ENCODE results near the gene BCAS4.

The BCAS4 gene

GRCh38 chr20:50844430-50845100 is 49.7 kb downstream of the BCAS4 start:
- Mint-ChIP-seq H3K4me3 (no peak overlapping the region), H3K36me3 (no peaks in the 10 kb centered on the region), H3K27ac (peak overlapping the region; percentile 78), H3K27me3 (no peaks in the 10 kb centered on the region), H3K4me1 (ENCODE audit: low read depth) (peaks cover 15% of the 10 kb centered on the region), H3K9me3 (ENCODE audit: low read depth) (no peaks in the 10 kb centered on the region)

- Mint-ChIP-seq H3K9me3 (ENCODE audit: low read depth) (no peaks in the 10 kb centered on the region), H3K4me3 (no peak overlapping the region), H3K36me3 (no peaks in the 10 kb centered on the region), H3K27me3 (no peaks in the 10 kb centered on the region), H3K4me1 (ENCODE audit: low read depth) (peaks cover 23% of the 10 kb centered on the region), H3K27ac (no peak overlapping the region)
Measured at GRCh38 chr20:50845566-50846215, 50.8 kb downstream of the BCAS4 start.

GRCh38 chr20:50848341-50848808 is 53.5 kb downstream of the BCAS4 start:
- H3K4me3 Mint-ChIP-seq: no peak overlapping the region
- no peaks in the 10 kb centered on the region for H3K36me3 Mint-ChIP-seq

GRCh38 chr20:50848846-50849673 is 54.2 kb downstream of the BCAS4 start:
- no peaks in the 10 kb centered on the region for H3K27me3 Mint-ChIP-seq
- H3K36me3 Mint-ChIP-seq: no peaks in the 10 kb centered on the region
- no peaks in the 10 kb centered on the region for H3K9me3 Mint-ChIP-seq (ENCODE audit: low read depth)
- H3K4me3 Mint-ChIP-seq: no peak overlapping the region
- peaks cover 31% of the 10 kb centered on the region for H3K4me1 Mint-ChIP-seq (ENCODE audit: low read depth)
- peak overlapping the region; percentile 66 for H3K27ac Mint-ChIP-seq

More at GRCh38 chr20:50848341-50848808, 53.5 kb downstream of the BCAS4 start:
- H3K4me1 Mint-ChIP-seq (ENCODE audit: low read depth): peaks cover 33% of the 10 kb centered on the region
- peak overlapping the region; percentile 69 for H3K27ac Mint-ChIP-seq
- H3K9me3 Mint-ChIP-seq (ENCODE audit: low read depth): no peaks in the 10 kb centered on the region
- no peaks in the 10 kb centered on the region for H3K27me3 Mint-ChIP-seq

- Mint-ChIP-seq H3K27ac (peak overlapping the region; percentile 75), H3K4me3 (no peak overlapping the region)
Measured at GRCh38 chr20:50850721-50851286, 55.9 kb downstream of the BCAS4 start.

GRCh38 chr20:50852085-50852484 is 57.2 kb downstream of the BCAS4 start:
- no peaks in the 10 kb centered on the region for H3K9me3 Mint-ChIP-seq (ENCODE audit: low read depth)
- no peaks in the 10 kb centered on the region for H3K36me3 Mint-ChIP-seq
- H3K4me3 Mint-ChIP-seq: no peak overlapping the region
- peaks cover 23% of the 10 kb centered on the region for H3K4me1 Mint-ChIP-seq (ENCODE audit: low read depth)
- H3K27ac Mint-ChIP-seq: peak overlapping the region; percentile 66
- H3K27me3 Mint-ChIP-seq: no peaks in the 10 kb centered on the region

More at GRCh38 chr20:50850721-50851286, 55.9 kb downstream of the BCAS4 start:
- Mint-ChIP-seq H3K36me3 (no peaks in the 10 kb centered on the region), H3K27me3 (no peaks in the 10 kb centered on the region), H3K9me3 (ENCODE audit: low read depth) (no peaks in the 10 kb centered on the region), H3K4me1 (ENCODE audit: low read depth) (peaks cover 23% of the 10 kb centered on the region)

GRCh38 chr20:50854506-50855249 is 59.8 kb downstream of the BCAS4 start:
- no peak overlapping the region for H3K4me3 Mint-ChIP-seq
- peaks cover 19% of the 10 kb centered on the region for H3K4me1 Mint-ChIP-seq (ENCODE audit: low read depth)
- H3K36me3 Mint-ChIP-seq: no peaks in the 10 kb centered on the region
- no peaks in the 10 kb centered on the region for H3K27me3 Mint-ChIP-seq
- H3K9me3 Mint-ChIP-seq (ENCODE audit: low read depth): no peaks in the 10 kb centered on the region
- peak overlapping the region; percentile 30 for H3K27ac Mint-ChIP-seq

GRCh38 chr20:50855498-50856474 is 60.9 kb downstream of the BCAS4 start:
- Mint-ChIP-seq H3K36me3 (no peaks in the 10 kb centered on the region), H3K27ac (no peak overlapping the region), H3K4me3 (no peak overlapping the region), H3K9me3 (ENCODE audit: low read depth) (no peaks in the 10 kb centered on the region), H3K27me3 (no peaks in the 10 kb centered on the region), H3K4me1 (ENCODE audit: low read depth) (peaks cover 12% of the 10 kb centered on the region)

GRCh38 chr20:50856475-50857041 is 61.7 kb downstream of the BCAS4 start:
- H3K4me1 Mint-ChIP-seq (ENCODE audit: low read depth): peaks cover 9% of the 10 kb centered on the region
- no peak overlapping the region for H3K4me3 Mint-ChIP-seq
- H3K27me3 Mint-ChIP-seq: no peaks in the 10 kb centered on the region
- no peaks in the 10 kb centered on the region for H3K36me3 Mint-ChIP-seq
- H3K9me3 Mint-ChIP-seq (ENCODE audit: low read depth): no peaks in the 10 kb centered on the region
- no peak overlapping the region for H3K27ac Mint-ChIP-seq

GRCh38 chr20:50857348-50857747 is 62.5 kb downstream of the BCAS4 start:
- Mint-ChIP-seq H3K27ac (no peak overlapping the region), H3K4me1 (ENCODE audit: low read depth) (peaks cover 5% of the 10 kb centered on the region), H3K9me3 (ENCODE audit: low read depth) (no peaks in the 10 kb centered on the region), H3K27me3 (no peaks in the 10 kb centered on the region), H3K36me3 (no peaks in the 10 kb centered on the region), H3K4me3 (no peak overlapping the region)

GRCh38 chr20:50858525-50858924 is 63.7 kb downstream of the BCAS4 start:
- no peaks in the 10 kb centered on the region for H3K9me3 Mint-ChIP-seq (ENCODE audit: low read depth)
- no peak overlapping the region for H3K4me3 Mint-ChIP-seq
- H3K27me3 Mint-ChIP-seq: no peaks in the 10 kb centered on the region
- H3K27ac Mint-ChIP-seq: no peak overlapping the region
- peaks cover 5% of the 10 kb centered on the region for H3K4me1 Mint-ChIP-seq (ENCODE audit: low read depth)
- no peaks in the 10 kb centered on the region for H3K36me3 Mint-ChIP-seq

GRCh38 chr20:50859161-50859560 is 64.3 kb downstream of the BCAS4 start:
- no peaks in the 10 kb centered on the region for H3K36me3 Mint-ChIP-seq
- peaks cover 5% of the 10 kb centered on the region for H3K4me1 Mint-ChIP-seq (ENCODE audit: low read depth)
- H3K4me3 Mint-ChIP-seq: no peak overlapping the region
- H3K27me3 Mint-ChIP-seq: no peaks in the 10 kb centered on the region
- no peak overlapping the region for H3K27ac Mint-ChIP-seq
- H3K9me3 Mint-ChIP-seq (ENCODE audit: low read depth): no peaks in the 10 kb centered on the region

- H3K4me1 Mint-ChIP-seq (ENCODE audit: low read depth): peaks cover 2% of the 10 kb centered on the region
- H3K36me3 Mint-ChIP-seq: no peaks in the 10 kb centered on the region
- no peak overlapping the region for H3K4me3 Mint-ChIP-seq
- H3K27ac Mint-ChIP-seq: no peak overlapping the region
- no peaks in the 10 kb centered on the region for H3K27me3 Mint-ChIP-seq
- no peaks in the 10 kb centered on the region for H3K9me3 Mint-ChIP-seq (ENCODE audit: low read depth)
Measured at GRCh38 chr20:50861012-50861411, 66.2 kb downstream of the BCAS4 start.
